Natural killer cell (primary cell): ENCODE measurements around the gene RANBP1. TPM values are rescaled to one million over a fixed set of nuclear protein-coding genes. Genes with fewer than 3 reads are reported as not detected.

Experiments used
- ATAC-seq, 3 donors: fragments of 150-1000 bp in 2 of 3; fragments of 200-7000 bp in 1 of 3; cut with Tn5 transposase; 1 replicate in 1 of 3; 2 replicates in 2 of 3; pipeline ENCODE4 v1.10.0; 2021; ENCODE audit warnings: mild to moderate bottlenecking in 2 of 3, moderate library complexity in 2 of 3
- DNase-seq, 2 donors: peaks; one replicate each; pipeline versions ENCODE4 v3.0.0 to v3.0.0-alpha.2; 2013 to 2021; ENCODE audit warnings: mixed read lengths in 1 of 2
- H3K27ac ChIP-seq: one replicate; pipeline ENCODE4 v1.5.1; 2013; ENCODE audit warnings: mild to moderate bottlenecking, low read length
- H3K27me3 ChIP-seq: one replicate; pipeline ENCODE4 v1.6.1; 2013; ENCODE audit warnings: low read length; ENCODE audit not compliant: control insufficient read depth, insufficient read depth
- H3K36me3 ChIP-seq: one replicate; pipeline ENCODE4 v1.6.1; 2013; ENCODE audit warnings: low read length; ENCODE audit not compliant: control insufficient read depth, insufficient read depth
- H3K4me1 ChIP-seq: one replicate; pipeline ENCODE4 v1.6.1; 2013; ENCODE audit warnings: low read length; ENCODE audit not compliant: control insufficient read depth, insufficient read depth
- H3K4me3 ChIP-seq: one replicate; pipeline ENCODE4 v1.5.1; 2013; ENCODE audit warnings: low read length
- H3K9me3 ChIP-seq: one replicate; pipeline ENCODE4 v1.6.1; 2013; ENCODE audit warnings: low read length; ENCODE audit not compliant: control insufficient read depth, insufficient read depth
- H3K27ac Mint-ChIP-seq, 2 donors: one replicate each; pipeline ENCODE4 v1.8.0; 2022; ENCODE audit warnings: mild to moderate bottlenecking in 2 of 2, mixed read lengths in 2 of 2, moderate library complexity in 1 of 2
- H3K27me3 Mint-ChIP-seq, 2 donors: one replicate each; pipeline ENCODE4 v1.8.0; 2022; ENCODE audit warnings: low read depth in 2 of 2, mixed read lengths in 2 of 2
- H3K36me3 Mint-ChIP-seq: one replicate; pipeline ENCODE4 v1.8.0; 2022; ENCODE audit warnings: mixed read lengths
- H3K4me1 Mint-ChIP-seq, 2 donors: one replicate each; pipeline ENCODE4 v1.8.0; 2022; ENCODE audit warnings: mixed read lengths in 2 of 2
- H3K4me3 Mint-ChIP-seq: one replicate; pipeline ENCODE4 v1.8.0; 2022; ENCODE audit warnings: mild to moderate bottlenecking, moderate library complexity, mixed read lengths
- H3K9me3 Mint-ChIP-seq, 2 donors: one replicate each; pipeline ENCODE4 v1.8.0; 2022; ENCODE audit warnings: mixed read lengths in 2 of 2
- CTCF ChIP-seq: fragments of 200-600 bp; IDR thresholded peaks from one replicate; pipeline ENCODE4 v1.8.0; 2022; ENCODE audit warnings: antibody characterized with exemption
- WGBS: methylation state at CpG from one replicate; pipeline ENCODE4 v1.1.7; 2013; ENCODE audit warnings: missing lambda C conversion rate; ENCODE audit not compliant: insufficient coverage; 5-methylcytosine and 5-hydroxymethylcytosine counted together
- intact Hi-C: fragments of 100-400 bp; cut with micrococcal nuclease; formaldehyde crosslinking; loops from one replicate; pipeline ENCODE4 v1.14.2; 2022
- total RNA-seq, 4 donors: library from RNA; stranded (reverse); fragments of 120-200 nt in 1 of 4; gene quantifications; one replicate each; pipeline versions ENCODE4 v1.2.3 to v1.2.4, GENCODE V29; 2013 to 2022

RANBP1 gene
- total RNA-seq, 3 donors from 2014 or later (not counting 1 experiment from before 2014, with no cell fraction given), result 54.0 to 61.0 (median 56.3) TPM

DNA sequence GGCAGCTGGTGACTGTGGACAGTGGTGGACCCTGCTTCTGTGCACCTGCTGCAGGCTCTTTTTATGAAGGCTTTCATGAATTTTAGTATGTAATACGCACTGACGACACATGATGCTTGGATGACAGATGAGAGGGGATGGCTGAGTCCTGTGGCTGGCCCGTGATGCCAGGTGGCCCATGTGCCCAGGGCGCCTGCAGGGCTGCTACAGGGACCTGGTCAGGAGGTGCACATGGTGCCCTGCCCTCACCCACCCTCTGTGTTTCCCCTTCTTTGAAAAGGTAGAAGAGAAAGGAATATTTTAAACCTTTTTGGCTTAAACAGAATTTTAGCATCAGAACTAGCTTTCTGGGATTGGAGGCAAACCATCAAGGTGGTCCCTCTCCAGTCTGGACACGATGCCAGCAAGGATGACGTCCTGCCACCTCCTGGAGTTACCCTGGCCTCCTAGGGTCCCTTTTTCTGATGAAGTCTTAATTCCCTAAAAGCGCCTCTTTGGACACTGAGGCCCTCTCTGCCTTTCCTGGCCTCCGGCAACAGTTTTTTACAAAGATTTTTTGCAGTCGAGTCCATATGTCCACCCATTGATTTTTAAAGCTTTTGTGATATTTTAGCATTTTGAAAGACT, 5.4 kb upstream of the RANBP1 start:
- peaks cover 15 to 33% of the 10 kb centered on the region in 2 donors for H3K4me1 Mint-ChIP-seq
- DNase-seq (no peak), ATAC-seq (no peak)
- Histone ChIP-seq H3K36me3 (peaks cover 77% of the 10 kb centered on the region), H3K4me3 (no peak overlapping the region), H3K27ac (no peak overlapping the region), H3K4me1 (peaks cover 56% of the 10 kb centered on the region), H3K9me3 (no peaks in the 10 kb centered on the region), H3K27me3 (no peaks in the 10 kb centered on the region)
- 98% methylated on average over 9 of the region's 9 CpGs for WGBS
- no peaks in the 10 kb centered on the region for H3K36me3 Mint-ChIP-seq
- H3K27ac Mint-ChIP-seq, result peak overlapping the region; percentile 31 to 58
- H3K27me3 Mint-ChIP-seq, result no peaks in the 10 kb centered on the region
- H3K9me3 Mint-ChIP-seq, result no peaks in the 10 kb centered on the region
- intact Hi-C loops, result no loop called here
- TF ChIP-seq CTCF, result no peak
- no peak overlapping the region for H3K4me3 Mint-ChIP-seq

GRCh38 chr22:20111045-20111688, 4.7 kb upstream of the RANBP1 start:
- H3K9me3 ChIP-seq, result no peaks in the 10 kb centered on the region
- peaks cover 76% of the 10 kb centered on the region for H3K36me3 ChIP-seq
- Mint-ChIP-seq H3K9me3 (no peaks in the 10 kb centered on the region), H3K4me3 (no peak overlapping the region), H3K4me1 (peaks cover 15 to 34% of the 10 kb centered on the region in 2 donors), H3K27me3 (no peaks in the 10 kb centered on the region), H3K36me3 (no peaks in the 10 kb centered on the region), H3K27ac (peak overlapping the region; percentile 31 to 58)
- peaks cover 63% of the 10 kb centered on the region for H3K4me1 ChIP-seq
- ATAC-seq, result peak; percentile 36 to 86 (median 65)
- H3K27me3 ChIP-seq, result no peaks in the 10 kb centered on the region
- intact Hi-C loops, result no loop called here
- no peak overlapping the region for H3K4me3 ChIP-seq
- peak; percentile 22 for TF ChIP-seq CTCF
- 39% methylated on average over 14 of the region's 14 CpGs for WGBS
- DNase-seq, result peak in 1 of 2 donors; percentile 69
- peak overlapping the region; percentile 13 for H3K27ac ChIP-seq

DNA sequence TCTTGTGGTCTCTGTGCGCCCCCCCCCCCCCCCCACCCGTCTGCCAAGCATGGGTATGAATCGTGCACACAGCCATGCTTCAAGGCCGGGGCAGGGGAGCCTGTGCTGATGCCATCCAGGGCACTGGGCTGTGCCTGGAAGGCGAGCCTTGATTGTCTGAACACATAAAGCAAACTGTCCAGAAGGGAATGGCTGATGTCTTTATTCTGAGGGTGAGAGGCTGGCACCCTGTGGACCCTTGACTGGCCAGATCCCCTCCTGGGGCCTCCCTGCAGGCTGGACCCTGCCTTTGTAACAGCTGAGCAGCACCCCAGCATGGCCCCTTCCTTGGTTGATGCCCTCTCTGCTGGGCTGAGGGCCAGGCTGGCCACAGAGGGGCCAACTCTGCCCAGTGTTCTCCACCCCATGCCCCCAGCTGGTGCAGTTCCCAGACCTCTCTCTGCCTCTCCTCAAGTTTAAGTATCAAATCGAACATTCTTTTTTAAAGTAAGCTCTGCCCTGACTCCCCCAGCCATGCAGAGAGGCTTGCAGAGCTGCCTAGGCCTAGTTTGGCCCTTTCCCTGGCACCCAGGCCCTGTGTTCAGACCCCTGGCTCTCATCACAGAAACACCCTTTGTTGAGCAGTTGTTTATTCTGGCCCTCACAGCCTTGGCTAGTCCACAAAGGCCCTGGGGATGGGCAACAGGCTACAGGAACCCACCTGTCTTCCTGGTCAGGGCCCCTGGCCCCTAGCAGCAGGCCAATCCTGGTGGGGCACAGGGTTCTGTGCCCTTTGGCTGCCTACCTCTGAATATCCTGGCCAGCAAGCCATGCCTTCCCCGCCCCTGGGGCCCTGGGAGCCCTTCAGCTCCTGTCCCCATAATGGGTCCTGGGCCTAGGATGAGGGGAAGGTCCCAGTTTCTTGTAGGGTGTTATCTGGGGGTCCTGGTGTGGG, 3.9 kb upstream of the RANBP1 start:
- WGBS, result 65% methylated on average over 6 of the region's 7 CpGs
- no peak for TF ChIP-seq CTCF
- H3K27ac Mint-ChIP-seq, result peak overlapping the region; percentile 58 to 80
- intact Hi-C loops, result no loop called here
- no peak overlapping the region for H3K4me3 Mint-ChIP-seq
- peaks cover 68% of the 10 kb centered on the region for H3K36me3 ChIP-seq
- no peaks in the 10 kb centered on the region for H3K9me3 ChIP-seq
- ATAC-seq (peak in 1 of 3 donors; percentile 12), DNase-seq (no peak)
- peaks cover 15 to 41% of the 10 kb centered on the region in 2 donors for H3K4me1 Mint-ChIP-seq
- no peaks in the 10 kb centered on the region for H3K36me3 Mint-ChIP-seq
- no peak overlapping the region for H3K4me3 ChIP-seq
- peak overlapping the region; percentile 40 for H3K27ac ChIP-seq
- no peaks in the 10 kb centered on the region for H3K27me3 Mint-ChIP-seq
- no peaks in the 10 kb centered on the region for H3K9me3 Mint-ChIP-seq
- no peaks in the 10 kb centered on the region for H3K27me3 ChIP-seq
- peaks cover 69% of the 10 kb centered on the region for H3K4me1 ChIP-seq
